ENCODE data around the gene UQCC5. TPM values are rescaled to one million over a fixed set of nuclear protein-coding genes. Genes with fewer than 3 reads are reported as not detected.

UQCC5 gene
- polyA plus RNA-seq, 2 of the 4 experiments (the other 2 are of a cell fraction): 11.7 to 63.3 TPM

DNA sequence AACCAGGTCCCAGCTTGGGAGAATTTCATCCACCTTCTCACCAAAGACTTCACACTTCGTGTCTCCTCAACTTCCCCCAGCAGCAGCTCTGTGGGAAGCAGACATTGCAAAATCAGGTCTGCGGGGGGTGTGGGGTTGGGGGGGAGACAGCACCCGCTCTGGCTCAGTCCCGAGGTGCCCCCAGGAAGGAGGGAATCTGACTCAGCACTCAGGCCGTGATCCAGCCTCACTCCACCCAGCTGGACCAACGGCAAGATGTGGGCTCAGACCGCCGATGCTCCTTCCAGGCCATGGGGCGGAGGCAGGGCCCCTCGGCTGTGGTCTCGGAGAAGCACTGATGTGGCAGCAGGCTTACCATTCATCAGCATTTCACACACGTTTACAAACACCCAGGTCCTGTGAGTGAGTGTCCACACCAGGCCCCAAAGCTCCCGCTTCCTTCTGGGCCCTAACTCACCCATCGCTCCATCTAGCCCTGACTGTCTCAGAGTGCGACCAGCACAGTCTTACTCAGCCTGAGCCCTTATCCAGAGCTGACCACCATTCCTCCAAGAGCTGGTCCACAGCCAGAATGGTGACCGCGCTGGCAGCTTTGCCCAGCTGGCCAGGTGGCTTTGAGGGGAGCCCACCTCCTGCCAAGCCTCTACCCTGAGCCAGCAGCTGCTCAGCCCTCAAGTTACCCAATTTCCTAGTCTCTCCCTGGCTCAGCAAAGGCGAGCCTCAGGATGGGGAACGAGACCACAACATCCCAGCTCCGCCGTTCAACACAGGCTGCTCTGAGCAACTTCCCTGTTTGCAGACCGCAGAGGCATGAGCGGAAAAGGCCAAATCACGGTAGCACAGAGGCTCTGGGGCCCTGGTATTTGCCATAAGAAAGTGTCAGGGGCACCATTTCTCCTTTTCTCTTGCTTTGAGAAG, 38.0 kb upstream of the UQCC5 start:
- FAIRE-seq (no peak), DNase-seq (ENCODE audit: low read depth in 1 of 2, low spot score in 1 of 2) (no peak), ATAC-seq (no peak)
- 78% methylated on average over 13 of the region's 24 CpGs for WGBS (ENCODE audit: missing lambda C conversion rate)
- Histone ChIP-seq H3K27ac (no peak overlapping the region), H3K4me2 (no peak overlapping the region), H3K9me3 (no peaks in the 10 kb centered on the region), H3K4me1 (no peaks in the 10 kb centered on the region), H3K4me3 (no peak overlapping the region)
- POLR2A ChIA-PET: no interaction called here
- CTCF ChIA-PET: interaction anchor here (2.2 kb wide), 1 partner anchor 26 kb away, joined by 6 read pairs; no protein-coding TSS in a partner anchor
- TF ChIP-seq CHD2 (IDR thresholded peaks at IDR 0.05; ENCODE audit: low read length, partially characterized antibody) (no peak), HOXA7 (CRISPR knock-in tag; IDR thresholded peaks at IDR 0.05) (no peak), PHF8 (IDR thresholded peaks at IDR 0.05; ENCODE audit: borderline replicate concordance, low read depth) (no peak), EP300 (IDR thresholded peaks at IDR 0.05) (no peak), SMC3 (IDR thresholded peaks at IDR 0.05) (no peak), RFX5 (IDR thresholded peaks at IDR 0.05) (no peak), JUN (IDR thresholded peaks at IDR 0.05) (no peak), BHLHE40 (IDR thresholded peaks at IDR 0.05; ENCODE audit: low read depth, low read length) (no peak), HOXB13 (CRISPR knock-in tag; IDR thresholded peaks at IDR 0.05; ENCODE audit: low read depth) (no peak), CBX8 (IDR thresholded peaks at IDR 0.05) (no peak), NPAS2 (CRISPR knock-in tag; IDR thresholded peaks at IDR 0.05; ENCODE audit: borderline replicate concordance) (no peak), ESRRA (IDR thresholded peaks at IDR 0.05; ENCODE audit: borderline replicate concordance, low read length) (no peak)
- TF ChIP-seq, protein P1, sequence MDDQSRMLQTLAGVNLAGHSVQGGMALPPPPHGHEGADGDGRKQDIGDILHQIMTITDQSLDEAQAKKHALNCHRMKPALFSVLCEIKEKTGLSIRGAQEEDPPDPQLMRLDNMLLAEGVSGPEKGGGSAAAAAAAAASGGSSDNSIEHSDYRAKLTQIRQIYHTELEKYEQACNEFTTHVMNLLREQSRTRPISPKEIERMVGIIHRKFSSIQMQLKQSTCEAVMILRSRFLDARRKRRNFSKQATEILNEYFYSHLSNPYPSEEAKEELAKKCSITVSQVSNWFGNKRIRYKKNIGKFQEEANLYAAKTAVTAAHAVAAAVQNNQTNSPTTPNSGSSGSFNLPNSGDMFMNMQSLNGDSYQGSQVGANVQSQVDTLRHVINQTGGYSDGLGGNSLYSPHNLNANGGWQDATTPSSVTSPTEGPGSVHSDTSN (IDR thresholded peaks at IDR 0.05): no peak
- TF ChIP-seq, protein P2, sequence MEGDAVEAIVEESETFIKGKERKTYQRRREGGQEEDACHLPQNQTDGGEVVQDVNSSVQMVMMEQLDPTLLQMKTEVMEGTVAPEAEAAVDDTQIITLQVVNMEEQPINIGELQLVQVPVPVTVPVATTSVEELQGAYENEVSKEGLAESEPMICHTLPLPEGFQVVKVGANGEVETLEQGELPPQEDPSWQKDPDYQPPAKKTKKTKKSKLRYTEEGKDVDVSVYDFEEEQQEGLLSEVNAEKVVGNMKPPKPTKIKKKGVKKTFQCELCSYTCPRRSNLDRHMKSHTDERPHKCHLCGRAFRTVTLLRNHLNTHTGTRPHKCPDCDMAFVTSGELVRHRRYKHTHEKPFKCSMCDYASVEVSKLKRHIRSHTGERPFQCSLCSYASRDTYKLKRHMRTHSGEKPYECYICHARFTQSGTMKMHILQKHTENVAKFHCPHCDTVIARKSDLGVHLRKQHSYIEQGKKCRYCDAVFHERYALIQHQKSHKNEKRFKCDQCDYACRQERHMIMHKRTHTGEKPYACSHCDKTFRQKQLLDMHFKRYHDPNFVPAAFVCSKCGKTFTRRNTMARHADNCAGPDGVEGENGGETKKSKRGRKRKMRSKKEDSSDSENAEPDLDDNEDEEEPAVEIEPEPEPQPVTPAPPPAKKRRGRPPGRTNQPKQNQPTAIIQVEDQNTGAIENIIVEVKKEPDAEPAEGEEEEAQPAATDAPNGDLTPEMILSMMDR (IDR thresholded peaks at IDR 0.05): no peak

DNA sequence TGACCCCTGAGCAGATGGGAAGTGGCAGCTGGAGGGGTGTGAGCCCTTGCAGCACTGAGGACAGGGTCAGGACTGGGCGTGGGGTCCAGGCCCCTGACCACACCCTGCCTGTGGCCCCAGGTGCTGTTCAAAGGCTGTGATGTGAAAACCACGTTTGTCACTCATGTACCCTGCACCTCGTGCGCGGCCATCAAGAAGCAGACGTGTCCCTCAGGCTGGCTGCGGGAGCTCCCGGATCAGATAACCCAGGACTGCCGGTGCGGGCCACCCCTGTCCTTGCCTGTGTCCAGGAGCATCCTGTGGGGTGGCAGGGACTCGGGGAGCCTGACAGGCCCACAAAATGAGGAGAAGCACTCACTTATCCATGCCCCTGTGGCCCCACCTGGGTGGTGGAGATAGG, 35.4 kb upstream of the UQCC5 start:
- Histone ChIP-seq H3K4me3 (no peak overlapping the region), H3K9me3 (no peaks in the 10 kb centered on the region), H3K4me2 (no peak overlapping the region), H3K4me1 (no peaks in the 10 kb centered on the region), H3K27ac (no peak overlapping the region)
- ChIA-PET POLR2A (no interaction called here), CTCF (no interaction called here)
- DNase-seq (ENCODE audit: low read depth in 1 of 2, low spot score in 1 of 2) (no peak), FAIRE-seq (no peak), ATAC-seq (no peak)
- 40% methylated on average over 1 of the region's 11 CpGs for WGBS (ENCODE audit: missing lambda C conversion rate)
- TF ChIP-seq MAZ (IDR thresholded peaks at IDR 0.05; ENCODE audit: borderline replicate concordance, low read depth, low read length) (no peak), ZFP36 (IDR thresholded peaks at IDR 0.05; ENCODE audit: borderline replicate concordance, partially characterized antibody) (no peak), RAD21 (conservative IDR thresholded peaks at IDR 0.05 in 1 of 2, IDR thresholded peaks at IDR 0.05 in 1 of 2) (no peak), ZNF302 (CRISPR knock-in tag; IDR thresholded peaks at IDR 0.05) (no peak), POLR2A (IDR thresholded peaks at IDR 0.05; ENCODE audit: low read length) (no peak), EHF (CRISPR knock-in tag; IDR thresholded peaks at IDR 0.05) (no peak)
- TF ChIP-seq, protein P2 (IDR thresholded peaks at IDR 0.05): no peak
- TF ChIP-seq, protein P3, sequence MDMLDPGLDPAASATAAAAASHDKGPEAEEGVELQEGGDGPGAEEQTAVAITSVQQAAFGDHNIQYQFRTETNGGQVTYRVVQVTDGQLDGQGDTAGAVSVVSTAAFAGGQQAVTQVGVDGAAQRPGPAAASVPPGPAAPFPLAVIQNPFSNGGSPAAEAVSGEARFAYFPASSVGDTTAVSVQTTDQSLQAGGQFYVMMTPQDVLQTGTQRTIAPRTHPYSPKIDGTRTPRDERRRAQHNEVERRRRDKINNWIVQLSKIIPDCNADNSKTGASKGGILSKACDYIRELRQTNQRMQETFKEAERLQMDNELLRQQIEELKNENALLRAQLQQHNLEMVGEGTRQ (IDR thresholded peaks at IDR 0.05): no peak
- TF ChIP-seq, protein P4, sequence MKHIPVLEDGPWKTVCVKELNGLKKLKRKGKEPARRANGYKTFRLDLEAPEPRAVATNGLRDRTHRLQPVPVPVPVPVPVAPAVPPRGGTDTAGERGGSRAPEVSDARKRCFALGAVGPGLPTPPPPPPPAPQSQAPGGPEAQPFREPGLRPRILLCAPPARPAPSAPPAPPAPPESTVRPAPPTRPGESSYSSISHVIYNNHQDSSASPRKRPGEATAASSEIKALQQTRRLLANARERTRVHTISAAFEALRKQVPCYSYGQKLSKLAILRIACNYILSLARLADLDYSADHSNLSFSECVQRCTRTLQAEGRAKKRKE (CRISPR knock-in tag; IDR thresholded peaks at IDR 0.05; ENCODE audit: low read depth): no peak
